ENCODE data around the gene FAAP100. TPM values are rescaled to one million over a fixed set of nuclear protein-coding genes. Genes with fewer than 3 reads are reported as not detected.

The FAAP100 gene
- total and polyA plus RNA-seq, 12 donors, result 8.7 to 30.6 (median 13.3) TPM

DNA sequence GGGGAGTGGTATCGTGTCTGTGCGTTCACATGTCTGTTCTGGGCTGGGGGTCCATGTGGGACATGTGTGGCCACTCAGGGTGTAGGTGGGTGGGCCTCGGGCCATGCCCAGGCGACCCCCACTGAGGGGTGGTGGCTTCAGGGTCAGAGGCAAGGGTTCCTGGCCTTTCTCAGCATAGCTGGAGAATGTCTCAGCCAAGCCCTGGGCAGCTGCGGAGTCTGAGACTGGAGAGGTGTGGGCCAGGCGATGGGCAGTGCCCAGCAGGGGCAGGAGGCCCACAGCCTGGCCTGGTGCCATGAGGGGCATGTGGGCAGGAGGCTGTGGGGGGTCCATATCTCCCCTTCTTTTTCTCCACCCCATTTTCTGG, 22.7 kb downstream of the FAAP100 start:
- H3K27ac ChIP-seq, result no peak overlapping the region
- peaks cover 0 to 9% (median 0%) of the 10 kb centered on the region in 9 donors for H3K4me1 ChIP-seq
- 85 to 92% methylated on average over 6 of the region's 6 CpGs for WGBS, 2 donors
- peaks cover 0 to 59% (median 55%) of the 10 kb centered on the region in 7 donors for H3K27me3 ChIP-seq
- TF ChIP-seq, protein P1, sequence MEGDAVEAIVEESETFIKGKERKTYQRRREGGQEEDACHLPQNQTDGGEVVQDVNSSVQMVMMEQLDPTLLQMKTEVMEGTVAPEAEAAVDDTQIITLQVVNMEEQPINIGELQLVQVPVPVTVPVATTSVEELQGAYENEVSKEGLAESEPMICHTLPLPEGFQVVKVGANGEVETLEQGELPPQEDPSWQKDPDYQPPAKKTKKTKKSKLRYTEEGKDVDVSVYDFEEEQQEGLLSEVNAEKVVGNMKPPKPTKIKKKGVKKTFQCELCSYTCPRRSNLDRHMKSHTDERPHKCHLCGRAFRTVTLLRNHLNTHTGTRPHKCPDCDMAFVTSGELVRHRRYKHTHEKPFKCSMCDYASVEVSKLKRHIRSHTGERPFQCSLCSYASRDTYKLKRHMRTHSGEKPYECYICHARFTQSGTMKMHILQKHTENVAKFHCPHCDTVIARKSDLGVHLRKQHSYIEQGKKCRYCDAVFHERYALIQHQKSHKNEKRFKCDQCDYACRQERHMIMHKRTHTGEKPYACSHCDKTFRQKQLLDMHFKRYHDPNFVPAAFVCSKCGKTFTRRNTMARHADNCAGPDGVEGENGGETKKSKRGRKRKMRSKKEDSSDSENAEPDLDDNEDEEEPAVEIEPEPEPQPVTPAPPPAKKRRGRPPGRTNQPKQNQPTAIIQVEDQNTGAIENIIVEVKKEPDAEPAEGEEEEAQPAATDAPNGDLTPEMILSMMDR (IDR thresholded peaks at IDR 0.05), result no peak
- ATAC-seq (no peak), DNase-seq (no peak)
- H3K9me3 ChIP-seq, result no peaks in the 10 kb centered on the region
- intact Hi-C loops (cut with DNase I), result no loop called here
- H3K4me3 ChIP-seq, result no peak overlapping the region
- no peaks in the 10 kb centered on the region for H3K36me3 ChIP-seq

GRCh38 chr17:81528651-81529436, 23.3 kb downstream of the FAAP100 start:
- intact Hi-C loops (cut with DNase I), result no loop called here
- no peak overlapping the region for H3K27ac ChIP-seq
- H3K4me1 ChIP-seq, result peaks cover 0 to 9% (median 0%) of the 10 kb centered on the region in 9 donors
- H3K9me3 ChIP-seq, result no peaks in the 10 kb centered on the region
- peaks cover 0 to 59% (median 55%) of the 10 kb centered on the region in 7 donors for H3K27me3 ChIP-seq
- TF ChIP-seq, protein P1 (IDR thresholded peaks at IDR 0.05), result no peak
- ATAC-seq, result no peak
- DNase-seq, result peak in 1 of 2 donors; percentile 3
- 87 to 90% methylated on average over 60 to 62 of the region's 62 CpGs for WGBS, 2 donors
- no peaks in the 10 kb centered on the region for H3K36me3 ChIP-seq
- no peak overlapping the region for H3K4me3 ChIP-seq

DNA sequence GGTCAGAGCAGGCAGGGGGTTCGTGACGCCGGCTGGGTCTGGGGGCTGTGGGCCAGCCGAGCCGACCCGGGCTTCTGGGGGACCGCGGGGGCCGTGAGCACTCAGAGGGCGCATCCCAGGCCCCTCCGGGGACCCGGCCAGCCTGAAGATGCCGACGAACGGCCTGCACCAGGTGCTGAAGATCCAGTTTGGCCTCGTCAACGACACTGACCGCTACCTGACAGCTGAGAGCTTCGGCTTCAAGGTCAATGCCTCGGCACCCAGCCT, 23.8 kb downstream of the FAAP100 start:
- DNase-seq (peak in 1 of 2 donors; percentile 6), ATAC-seq (no peak)
- H3K4me1 ChIP-seq, result peaks cover 0 to 12% (median 1%) of the 10 kb centered on the region in 9 donors
- no peaks in the 10 kb centered on the region for H3K9me3 ChIP-seq
- TF ChIP-seq, protein P1 (IDR thresholded peaks at IDR 0.05), result no peak
- peaks cover 0 to 62% (median 57%) of the 10 kb centered on the region in 7 donors for H3K27me3 ChIP-seq
- WGBS, 2 donors, result 60 to 78% methylated on average over 20 of the region's 20 CpGs
- no peak overlapping the region for H3K4me3 ChIP-seq
- intact Hi-C loops (cut with DNase I), result no loop called here
- no peak overlapping the region for H3K27ac ChIP-seq
- H3K36me3 ChIP-seq, result no peaks in the 10 kb centered on the region

GRCh38 chr17:81527591-81528383, 24.4 kb downstream of the FAAP100 start, which contains the start of gene FSCN2:
TSS of gene FSCN2 (plus strand) at chr17:81528377. CDS start at chr17:81528532, 155 bp downstream.
- DNase-seq (peak in 1 of 2 donors; percentile 8), ATAC-seq (peak in 4 of 8 donors; percentile 24 to 43 (median 36))

More at GRCh38 chr17:81527591-81528383, 24.4 kb downstream of the FAAP100 start, which contains the start of gene FSCN2:
- no peaks in the 10 kb centered on the region for H3K36me3 ChIP-seq
- intact Hi-C loops (cut with DNase I), result no loop called here
- 49 to 50% methylated on average over 39 to 42 of the region's 42 CpGs for WGBS, 2 donors
- peaks cover 0 to 67% (median 59%) of the 10 kb centered on the region in 7 donors for H3K27me3 ChIP-seq
- H3K4me3 ChIP-seq, result peak within 1 kb of the TSS in 1 of 10 donors; percentile 2
- TF ChIP-seq, protein P1 (IDR thresholded peaks at IDR 0.05), result peak in 3 of 9 donors; percentile 6 to 26 (median 12)
- no peak within 1 kb of the TSS for H3K27ac ChIP-seq
- H3K9me3 ChIP-seq, result no peaks in the 10 kb centered on the region
- peaks cover 0 to 15% (median 5%) of the 10 kb centered on the region in 9 donors for H3K4me1 ChIP-seq
